H9 (cell line): Measurements from ENCODE around the gene AGO3. TPM values are rescaled to one million over a fixed set of nuclear protein-coding genes. Genes with fewer than 3 reads are reported as not detected.

Experiments used
- DNase-seq: peaks from one replicate; pipeline ENCODE4 v3.0.0-alpha.2; 2017
- H2AFZ ChIP-seq: one replicate; pipeline ENCODE4 v1.6.1; 2013; ENCODE audit warnings: mild to moderate bottlenecking, low read length, control low read depth, moderate library complexity
- H2AK5ac ChIP-seq: 2 replicates; pipeline ENCODE4 v1.6.1; 2013; ENCODE audit warnings: low read length, control low read depth, mixed read lengths; ENCODE audit not compliant: insufficient read length
- H2BK120ac ChIP-seq: one replicate; pipeline ENCODE4 v1.6.1; 2013; ENCODE audit warnings: low read depth, mild to moderate bottlenecking, low read length, control low read depth, inconsistent platforms; ENCODE audit not compliant: poor library complexity, severe bottlenecking
- H2BK12ac ChIP-seq: 2 replicates; pipeline ENCODE4 v1.6.1; 2013; ENCODE audit warnings: low read length, control low read depth, mixed read lengths, low read depth; ENCODE audit not compliant: insufficient read length
- H2BK15ac ChIP-seq: 2 replicates; pipeline ENCODE4 v1.6.1; 2013; ENCODE audit warnings: low read depth, low read length, control low read depth
- H2BK20ac ChIP-seq: one replicate; pipeline ENCODE4 v1.6.1; 2013; ENCODE audit warnings: low read depth, mild to moderate bottlenecking, low read length, control low read depth, inconsistent platforms; ENCODE audit not compliant: poor library complexity, severe bottlenecking
- H2BK5ac ChIP-seq: 2 replicates; pipeline ENCODE4 v1.6.1; 2013; ENCODE audit warnings: low read length, control low read depth, mixed read lengths; ENCODE audit not compliant: insufficient read length
- H3K14ac ChIP-seq: 2 replicates; pipeline ENCODE4 v1.6.1; 2013; ENCODE audit warnings: low read length, control low read depth; ENCODE audit not compliant: insufficient read depth
- H3K18ac ChIP-seq: 2 replicates; pipeline ENCODE4 v1.6.1; 2013; ENCODE audit warnings: low read depth, mild to moderate bottlenecking, mixed read lengths, low read length, control low read depth; ENCODE audit not compliant: insufficient read length
- H3K23ac ChIP-seq: 2 replicates; pipeline ENCODE4 v1.6.1; 2013; ENCODE audit warnings: low read length, control low read depth, mixed read lengths, low read depth; ENCODE audit not compliant: insufficient read length
- H3K23me2 ChIP-seq: 2 replicates; pipeline ENCODE4 v1.6.1; 2013; ENCODE audit warnings: low read depth, mild to moderate bottlenecking, mixed read lengths, low read length, control low read depth; ENCODE audit not compliant: insufficient read length, poor library complexity, severe bottlenecking
- H3K27ac ChIP-seq: 2 replicates; pipeline ENCODE4 v1.5.1; 2013; ENCODE audit warnings: low read length, control low read depth, mixed read lengths, low read depth; ENCODE audit not compliant: insufficient read length
- H3K27me3 ChIP-seq: 2 replicates; pipeline ENCODE4 v1.6.1; 2013; ENCODE audit warnings: low read length, control low read depth, inconsistent platforms; ENCODE audit not compliant: insufficient read depth
- H3K4ac ChIP-seq: 2 replicates; pipeline ENCODE4 v1.6.1; 2013; ENCODE audit warnings: low read depth, mild to moderate bottlenecking, control low read depth, inconsistent platforms, low read length, moderate library complexity
- H3K4me1 ChIP-seq: 2 replicates; pipeline ENCODE4 v1.6.1; 2013; ENCODE audit warnings: low read length, control low read depth, inconsistent platforms; ENCODE audit not compliant: insufficient read depth
- H3K4me2 ChIP-seq: 2 replicates; pipeline ENCODE4 v1.6.1; 2013; ENCODE audit warnings: low read length, control low read depth, mixed read lengths; ENCODE audit not compliant: insufficient read length, insufficient read depth
- H3K56ac ChIP-seq: 2 replicates; pipeline ENCODE4 v1.6.1; 2013; ENCODE audit warnings: low read depth, mild to moderate bottlenecking, mixed read lengths, low read length, control low read depth; ENCODE audit not compliant: insufficient read length
- H3K79me1 ChIP-seq: 2 replicates; pipeline ENCODE4 v1.6.1; 2013; ENCODE audit warnings: low read depth, mild to moderate bottlenecking, moderate library complexity, low read length, control low read depth, inconsistent platforms; ENCODE audit not compliant: insufficient read depth, poor library complexity, severe bottlenecking
- H3K79me2 ChIP-seq: 2 replicates; pipeline ENCODE4 v1.6.1; 2013; ENCODE audit warnings: low read length, control low read depth, inconsistent platforms; ENCODE audit not compliant: insufficient read depth
- H3K9ac ChIP-seq: 2 replicates; pipeline ENCODE4 v1.6.1; 2013; ENCODE audit warnings: low read length, control low read depth, mixed read lengths; ENCODE audit not compliant: insufficient read length; ENCODE audit errors: extremely low read depth
- H3K9me3 ChIP-seq: one replicate; pipeline ENCODE4 v1.6.1; 2013; ENCODE audit warnings: low read depth, low read length, inconsistent platforms; ENCODE audit not compliant: control insufficient read depth
- H3T11ph ChIP-seq: one replicate; pipeline ENCODE4 v1.6.1; 2013; ENCODE audit warnings: mild to moderate bottlenecking, low read length, control low read depth, inconsistent platforms
- H4K20me1 ChIP-seq: one replicate; pipeline ENCODE4 v1.6.1; 2013; ENCODE audit not compliant: control insufficient read depth, insufficient read length, insufficient read depth
- H4K5ac ChIP-seq: 2 replicates; pipeline ENCODE4 v1.6.1; 2013; ENCODE audit warnings: low read depth, mild to moderate bottlenecking, mixed read lengths, low read length, control low read depth; ENCODE audit not compliant: insufficient read length
- H4K8ac ChIP-seq: replicated peaks from 2 replicates; pipeline ENCODE4 v1.6.1; 2013; ENCODE audit warnings: low read length, control low read depth, mixed read lengths, low read depth; ENCODE audit not compliant: insufficient read length
- H4K91ac ChIP-seq: 2 replicates; pipeline ENCODE4 v1.6.1; 2013; ENCODE audit warnings: low read depth, mild to moderate bottlenecking, moderate library complexity, mixed read lengths, low read length, control low read depth; ENCODE audit not compliant: insufficient read length
- H3K27ac Mint-ChIP-seq, 3 experiments: 2 replicates in 2 of 3; 3 replicates in 1 of 3; pipeline ENCODE4 v1.8.0; 2020 to 2021; ENCODE audit warnings: mixed read lengths in 3 of 3, mild to moderate bottlenecking in 1 of 3, moderate library complexity in 1 of 3
- H3K27me3 Mint-ChIP-seq: 2 replicates; pipeline ENCODE4 v1.8.0; 2021; ENCODE audit warnings: low read depth, mild to moderate bottlenecking, moderate library complexity, mixed read lengths
- H3K36me3 Mint-ChIP-seq, 3 experiments: 2 replicates in 2 of 3; 3 replicates in 1 of 3; pipeline ENCODE4 v1.8.0; 2020 to 2021; ENCODE audit warnings: low read depth in 3 of 3, mixed read lengths in 3 of 3; ENCODE audit not compliant: insufficient read depth in 1 of 3
- H3K4me1 Mint-ChIP-seq, 2 experiments: 2 replicates each; pipeline ENCODE4 v1.8.0; 2020; ENCODE audit warnings: mixed read lengths in 2 of 2
- H3K4me3 Mint-ChIP-seq, 2 experiments: 2 replicates in 1 of 2; 3 replicates in 1 of 2; pipeline ENCODE4 v1.8.0; 2020 to 2021; ENCODE audit warnings: mild to moderate bottlenecking in 2 of 2, mixed read lengths in 2 of 2, moderate library complexity in 1 of 2
- H3K9me3 Mint-ChIP-seq, 2 experiments: 2 replicates in 1 of 2; 3 replicates in 1 of 2; pipeline ENCODE4 v1.8.0; 2020; ENCODE audit warnings: mild to moderate bottlenecking in 2 of 2, mixed read lengths in 2 of 2, moderate library complexity in 1 of 2
- CTCF ChIP-seq: fragments of 200-600 bp; sonication (generic); conservative IDR thresholded peaks from 3 replicates; pipeline ENCODE4 v1.8.0; 2021; ENCODE audit warnings: antibody characterized with exemption, mild to moderate bottlenecking
- WGBS: extraction: QIAGEN DNeasy Blood & Tissue Kit; methylation state at CpG from one replicate; pipeline ENCODE4 v1.1.7; 2013; ENCODE audit warnings: missing lambda C conversion rate, low lambda C conversion rate, mixed read lengths; ENCODE audit not compliant: insufficient read length; ENCODE audit errors: extremely low coverage; 5-methylcytosine and 5-hydroxymethylcytosine counted together
- total RNA-seq: library from RNA; stranded (reverse); gene quantifications from 2 replicates; pipeline ENCODE4 v1.2.1, GENCODE V29; 2021

Gene AGO3
- total RNA-seq, 1 experiment from 2014 or later = 27.0 TPM

GRCh38 chr1:36088265-36088576 lies 157.3 kb downstream of the AGO3 start:
- Histone ChIP-seq H3K9ac (no peak overlapping the region), H2BK120ac (no peak overlapping the region)
- no peak for TF ChIP-seq CTCF

More at GRCh38 chr1:36088265-36088576, 157.3 kb downstream of the AGO3 start:
- Histone ChIP-seq H4K8ac (no peak overlapping the region), H3K4me2 (peak overlapping the region; percentile 91), H2BK12ac (no peak overlapping the region), H2AK5ac (no peak overlapping the region), H3K23ac (no peak overlapping the region), H2BK20ac (no peak overlapping the region), H4K20me1 (no peaks in the 10 kb centered on the region), H3T11ph (no peak overlapping the region), H3K79me2 (peaks cover 2% of the 10 kb centered on the region; the same call in 1 of the 2 replicates), H4K91ac (no peak overlapping the region), H3K27me3 (no peaks in the 10 kb centered on the region), H2BK5ac (no peak overlapping the region), H2BK15ac (no peak overlapping the region), H3K56ac (no peak overlapping the region), H3K27ac (no peak overlapping the region), H3K18ac (peak overlapping the region; percentile 44), H4K5ac (no peak overlapping the region), H3K79me1 (no peaks in the 10 kb centered on the region), H3K9me3 (no peaks in the 10 kb centered on the region), H2AFZ (no peak overlapping the region), H3K4ac (no peak overlapping the region), H3K23me2 (peaks cover 14% of the 10 kb centered on the region), H3K14ac (0 out of 2 replicates have a peak overlapping the region, but pooled peaks have one; percentile 56), H3K4me1 (no peaks in the 10 kb centered on the region)
- no CpG with 5 or more reads among the region's 8 CpGs for WGBS
- no peak for DNase-seq
- Mint-ChIP-seq H3K4me3 (peak overlapping the region; percentile 26 to 32; a peak in 2 of 5 replicates), H3K27ac (no peak overlapping the region), H3K9me3 (no peaks in the 10 kb centered on the region; a peak in 1 of 5 replicates), H3K27me3 (peaks cover 10% of the 10 kb centered on the region), H3K36me3 (peaks cover 18 to 26% (median 24%) of the 10 kb centered on the region in 3 experiments; a peak in 6 of 7 replicates), H3K4me1 (peaks cover 17 to 25% of the 10 kb centered on the region in 2 experiments)
